HG03060 (cell line): ENCODE data around the gene FEM1C.
"Not testable (repeated sequence)": the region's sequence is repeated elsewhere in the genome, so short reads cannot be mapped to it uniquely, and the experiment has no call there.

Source experiments
- ATAC-seq: cut with Tn5 transposase; IDR thresholded peaks from one replicate; pipeline ENCODE4 v1.9.1; 2021; ENCODE audit warnings: low read depth, moderate number of reproducible peaks; ENCODE audit not compliant: unreplicated experiment

The FEM1C gene

GRCh38 chr5:115480271-115480670 lies 64.3 kb downstream of the FEM1C start:
- no peak for ATAC-seq

DNA sequence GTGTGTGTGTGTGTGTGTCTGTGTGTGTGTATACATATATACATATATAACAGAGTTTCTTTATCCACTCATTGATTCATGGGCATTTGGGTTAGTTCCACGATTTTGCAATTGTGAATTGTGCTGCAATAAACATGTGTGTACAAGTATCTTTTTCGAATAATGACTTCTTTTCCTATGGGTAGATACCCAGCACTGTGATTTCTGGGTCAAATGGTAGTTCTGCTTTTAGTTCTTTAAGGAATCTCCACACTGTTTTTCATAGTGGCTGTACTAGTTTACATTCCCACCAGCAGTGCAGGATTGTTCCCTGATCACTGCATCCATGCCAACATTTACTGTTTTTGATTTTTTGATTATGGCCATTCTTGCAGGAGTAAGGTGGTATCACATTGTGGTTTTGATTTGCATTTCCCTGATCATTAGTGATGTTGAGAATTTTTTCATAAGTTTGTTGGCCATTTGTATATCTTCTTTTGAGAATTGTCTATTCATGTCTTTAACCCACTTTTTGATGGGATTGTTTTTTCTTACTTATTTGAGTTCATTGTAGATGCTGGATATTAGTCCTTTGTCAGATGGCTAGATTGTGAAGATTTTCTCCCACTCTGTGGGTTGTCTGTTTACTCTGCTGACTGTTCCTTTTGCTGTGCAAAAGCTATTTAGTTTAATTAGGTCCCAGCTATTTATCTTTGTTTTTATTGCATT lies 65.3 kb downstream of the FEM1C start:
- ATAC-seq: not testable (repeated sequence)

DNA sequence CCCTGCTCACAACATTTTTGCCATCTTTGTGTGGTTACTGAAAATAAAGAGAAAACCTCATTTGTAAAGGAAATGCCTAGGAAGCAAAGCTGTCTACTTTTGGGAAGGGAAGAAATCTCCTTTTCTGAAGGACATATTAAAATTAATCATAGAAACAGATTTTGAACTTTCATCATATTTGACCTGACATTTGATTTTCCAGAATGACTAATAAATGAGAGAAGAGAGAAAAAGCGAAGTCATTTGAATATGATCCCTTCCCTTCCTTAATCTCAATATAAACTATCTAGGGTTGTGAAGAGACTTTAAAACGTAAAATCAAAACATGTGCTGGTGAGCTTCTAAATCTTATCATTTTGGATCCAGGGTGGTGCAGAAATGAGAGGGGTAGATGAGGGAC lies 66.3 kb downstream of the FEM1C start:
- ATAC-seq: no peak

GRCh38 chr5:115477581-115477980 lies 67.0 kb downstream of the FEM1C start:
- no peak for ATAC-seq

GRCh38 chr5:115475788-115476187 lies 68.8 kb downstream of the FEM1C start:
- no peak for ATAC-seq

GRCh38 chr5:115472271-115473025 lies 72.1 kb downstream of the FEM1C start:
- ATAC-seq: no peak

- ATAC-seq: no peak
Observed at GRCh38 chr5:115471345-115472063, 73.1 kb downstream of the FEM1C start.

GRCh38 chr5:115470921-115471320 lies 73.7 kb downstream of the FEM1C start:
- no peak for ATAC-seq
